Measurements from ENCODE around the gene PARD3B. TPM values are rescaled to one million over a fixed set of nuclear protein-coding genes. Genes with fewer than 3 reads are reported as not detected.

PARD3B gene
- total RNA-seq, 1 donor from 2014 or later: not detected

- CTCF ChIA-PET: no interaction called here
- Mint-ChIP-seq H3K27ac (no peak overlapping the region), H3K36me3 (ENCODE audit: low read depth) (no peaks in the 10 kb centered on the region), H3K27me3 (no peaks in the 10 kb centered on the region), H3K4me3 (no peak overlapping the region), H3K9me3 (no peaks in the 10 kb centered on the region), H3K4me1 (no peaks in the 10 kb centered on the region)
- TF ChIP-seq, protein P1, sequence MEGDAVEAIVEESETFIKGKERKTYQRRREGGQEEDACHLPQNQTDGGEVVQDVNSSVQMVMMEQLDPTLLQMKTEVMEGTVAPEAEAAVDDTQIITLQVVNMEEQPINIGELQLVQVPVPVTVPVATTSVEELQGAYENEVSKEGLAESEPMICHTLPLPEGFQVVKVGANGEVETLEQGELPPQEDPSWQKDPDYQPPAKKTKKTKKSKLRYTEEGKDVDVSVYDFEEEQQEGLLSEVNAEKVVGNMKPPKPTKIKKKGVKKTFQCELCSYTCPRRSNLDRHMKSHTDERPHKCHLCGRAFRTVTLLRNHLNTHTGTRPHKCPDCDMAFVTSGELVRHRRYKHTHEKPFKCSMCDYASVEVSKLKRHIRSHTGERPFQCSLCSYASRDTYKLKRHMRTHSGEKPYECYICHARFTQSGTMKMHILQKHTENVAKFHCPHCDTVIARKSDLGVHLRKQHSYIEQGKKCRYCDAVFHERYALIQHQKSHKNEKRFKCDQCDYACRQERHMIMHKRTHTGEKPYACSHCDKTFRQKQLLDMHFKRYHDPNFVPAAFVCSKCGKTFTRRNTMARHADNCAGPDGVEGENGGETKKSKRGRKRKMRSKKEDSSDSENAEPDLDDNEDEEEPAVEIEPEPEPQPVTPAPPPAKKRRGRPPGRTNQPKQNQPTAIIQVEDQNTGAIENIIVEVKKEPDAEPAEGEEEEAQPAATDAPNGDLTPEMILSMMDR (IDR thresholded peaks at IDR 0.05): no peak
- ATAC-seq (ENCODE audit: low read depth): no peak
- intact Hi-C loops (cut with micrococcal nuclease): no loop called here
- DNase-seq: no peak
- POLR2A ChIA-PET: no interaction called here
Observed at GRCh38 chr2:205427112-205427511, 881.8 kb downstream of the PARD3B start.

DNA sequence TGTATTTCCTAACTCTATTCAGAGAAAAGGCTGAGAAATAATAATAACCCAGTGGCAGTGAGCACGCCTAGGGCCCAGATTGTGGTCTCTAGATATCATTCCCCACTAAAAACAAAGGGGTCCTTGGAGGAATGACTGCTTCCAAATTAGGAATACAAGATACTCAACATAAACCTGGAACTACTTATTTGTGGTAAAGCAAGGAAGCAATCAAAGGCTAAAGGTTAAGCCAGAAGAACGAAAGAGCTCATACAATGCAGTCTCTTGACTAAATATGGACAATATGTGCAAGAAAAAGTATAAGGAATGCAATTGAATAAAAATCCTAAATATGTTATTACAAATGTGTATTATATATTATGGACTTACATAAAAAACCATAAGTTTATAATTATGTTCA, 883.5 kb downstream of the PARD3B start:
- no peak overlapping the region for H3K4me3 Mint-ChIP-seq
- H3K9me3 Mint-ChIP-seq: no peaks in the 10 kb centered on the region
- no peaks in the 10 kb centered on the region for H3K36me3 Mint-ChIP-seq (ENCODE audit: low read depth)
- H3K4me1 Mint-ChIP-seq: no peaks in the 10 kb centered on the region
- ChIA-PET CTCF (no interaction called here), POLR2A (no interaction called here)
- no peak for ATAC-seq (ENCODE audit: low read depth)
- no peak for DNase-seq
- TF ChIP-seq, protein P1 (IDR thresholded peaks at IDR 0.05): no peak
- intact Hi-C loops (cut with micrococcal nuclease): no loop called here
- H3K27ac Mint-ChIP-seq: no peak overlapping the region
- H3K27me3 Mint-ChIP-seq: no peaks in the 10 kb centered on the region

DNA sequence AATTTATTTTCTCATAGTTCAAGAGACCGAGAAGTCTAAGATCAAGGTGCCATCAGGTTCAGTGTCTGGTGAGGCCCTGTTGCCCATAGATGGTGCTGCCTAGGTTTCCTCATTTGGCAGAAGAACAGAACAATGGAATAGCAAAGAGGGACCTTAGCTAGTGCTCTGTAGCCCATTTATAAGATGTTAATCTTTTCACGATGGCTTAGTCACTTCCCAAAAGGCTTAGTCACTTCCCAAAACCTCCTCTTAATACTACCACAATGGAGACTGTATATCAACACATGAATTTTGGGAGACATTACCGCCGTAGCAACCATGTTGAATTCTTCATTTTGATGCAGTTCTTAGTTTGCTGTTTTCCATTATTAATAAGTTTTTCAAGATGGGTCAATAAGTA, 890.7 kb downstream of the PARD3B start:
- DNase-seq (no peak), ATAC-seq (ENCODE audit: low read depth) (no peak)
- Mint-ChIP-seq H3K4me3 (no peak overlapping the region), H3K9me3 (peaks cover 2% of the 10 kb centered on the region), H3K36me3 (ENCODE audit: low read depth) (no peaks in the 10 kb centered on the region), H3K27me3 (peaks cover 4% of the 10 kb centered on the region), H3K4me1 (no peaks in the 10 kb centered on the region), H3K27ac (no peak overlapping the region)
- POLR2A ChIA-PET: no interaction called here
- intact Hi-C loops (cut with micrococcal nuclease): no loop called here
- CTCF ChIA-PET: no interaction called here
- TF ChIP-seq, protein P1 (IDR thresholded peaks at IDR 0.05): no peak

- Mint-ChIP-seq H3K9me3 (peaks cover 2% of the 10 kb centered on the region), H3K36me3 (ENCODE audit: low read depth) (no peaks in the 10 kb centered on the region), H3K27ac (no peak overlapping the region), H3K27me3 (peaks cover 5% of the 10 kb centered on the region), H3K4me1 (no peaks in the 10 kb centered on the region), H3K4me3 (no peak overlapping the region)
- DNase-seq (no peak), ATAC-seq (ENCODE audit: low read depth) (no peak)
- intact Hi-C loops (cut with micrococcal nuclease): no loop called here
- ChIA-PET POLR2A (no interaction called here), CTCF (no interaction called here)
- TF ChIP-seq, protein P1 (IDR thresholded peaks at IDR 0.05): no peak
Observed at GRCh38 chr2:205438241-205438640, 893.0 kb downstream of the PARD3B start.

DNA sequence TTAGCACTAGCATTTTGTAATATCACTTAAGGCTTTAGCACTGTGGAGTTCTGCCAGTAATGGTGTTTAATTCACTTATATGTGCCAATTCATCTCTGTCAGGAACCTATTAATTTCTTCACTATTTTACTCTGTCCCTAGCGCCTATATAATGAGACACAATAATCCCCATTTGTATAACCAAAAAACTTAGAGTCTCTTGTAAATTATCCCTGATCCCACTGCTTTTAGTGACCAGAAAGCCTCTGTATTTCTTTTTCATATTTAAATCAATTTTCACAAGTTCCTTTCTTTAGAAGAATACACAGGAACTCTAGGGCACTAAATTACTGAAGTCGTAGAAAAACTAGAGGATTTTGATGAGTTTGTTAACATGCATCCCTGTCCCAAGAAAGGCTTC, 894.3 kb downstream of the PARD3B start:
- ATAC-seq (ENCODE audit: low read depth) (no peak), DNase-seq (no peak)
- Mint-ChIP-seq H3K9me3 (peaks cover 2% of the 10 kb centered on the region), H3K27ac (no peak overlapping the region), H3K4me1 (no peaks in the 10 kb centered on the region), H3K27me3 (peaks cover 5% of the 10 kb centered on the region), H3K36me3 (ENCODE audit: low read depth) (no peaks in the 10 kb centered on the region), H3K4me3 (no peak overlapping the region)
- TF ChIP-seq, protein P1 (IDR thresholded peaks at IDR 0.05): no peak
- ChIA-PET CTCF (no interaction called here), POLR2A (no interaction called here)
- intact Hi-C loops (cut with micrococcal nuclease): no loop called here

Measured in activated B cell treated with CpG ODN at 0.5 μM for 24 hours (primary cell).